GM13976 (cell line): ENCODE results near the gene IGFLR1.

Experiments
- DNase-seq: peaks from one replicate; pipeline ENCODE4 v3.0.0; 2012; ENCODE audit warnings: low spot score
- CTCF ChIP-seq: IDR thresholded peaks from 2 replicates; pipeline ENCODE4 v1.5.1; 2012; ENCODE audit warnings: borderline replicate concordance, mild to moderate bottlenecking; ENCODE audit not compliant: insufficient read depth; ENCODE audit errors: extremely low read depth, missing control alignments, control extremely low read depth
- in situ Hi-C: fragments of 300-500 bp; cut with MboI; formaldehyde crosslinking; loops from one replicate; pipeline ENCODE4 v1.12.0; 2022; ENCODE audit warnings: low sequenced_read_pairs, mixed read lengths, inconsistent platforms; ENCODE audit not compliant: unreplicated experiment

Gene IGFLR1

GRCh38 chr19:35755550-35756376, 13.5 kb upstream of the IGFLR1 start:
- DNase-seq = no peak
- no peak for TF ChIP-seq CTCF

GRCh38 chr19:35755131-35755549, 12.9 kb upstream of the IGFLR1 start:
- DNase-seq = no peak
- in situ Hi-C loops = no loop called here
- TF ChIP-seq CTCF = no peak

More at GRCh38 chr19:35755550-35756376, 13.5 kb upstream of the IGFLR1 start:
- in situ Hi-C loops = no loop called here

- DNase-seq = no peak
- in situ Hi-C loops = no loop called here
- TF ChIP-seq CTCF = no peak
Measured at GRCh38 chr19:35754370-35755130, 12.3 kb upstream of the IGFLR1 start.

- in situ Hi-C loops = no loop called here
- no peak for DNase-seq
- TF ChIP-seq CTCF = no peak
Measured at GRCh38 chr19:35753634-35754369, 11.6 kb upstream of the IGFLR1 start.

DNA sequence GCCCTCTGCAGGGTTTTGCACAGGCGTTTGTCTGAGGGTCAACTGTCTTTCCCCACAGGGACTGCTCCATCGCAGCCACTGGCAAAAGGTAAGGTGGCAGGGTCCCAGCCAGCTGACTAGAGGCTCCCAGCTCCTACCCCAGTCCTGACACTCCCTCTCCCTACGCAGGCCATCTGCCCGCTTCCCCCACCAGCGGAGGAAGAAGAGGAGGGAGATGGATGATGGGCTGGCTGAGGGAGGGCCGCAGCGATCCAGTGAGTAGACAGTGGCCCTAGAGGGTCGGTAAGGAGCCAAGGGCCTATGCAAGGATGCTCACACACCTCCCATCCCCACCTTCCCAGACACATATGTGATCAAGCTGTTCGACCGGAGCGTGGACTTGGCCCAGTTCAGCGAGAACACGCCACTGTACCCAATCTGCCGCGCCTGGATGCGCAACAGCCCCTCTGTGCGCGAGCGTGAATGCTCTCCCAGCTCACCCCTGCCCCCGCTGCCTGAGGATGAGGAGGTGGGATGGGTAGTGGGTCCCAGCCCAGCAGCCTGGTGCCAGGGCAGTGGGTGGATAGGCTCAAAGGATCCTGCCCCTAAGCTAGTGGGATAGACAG, 10.6 kb upstream of the IGFLR1 start:
- DNase-seq = no peak
- in situ Hi-C loops = no loop called here
- TF ChIP-seq CTCF = no peak

DNA sequence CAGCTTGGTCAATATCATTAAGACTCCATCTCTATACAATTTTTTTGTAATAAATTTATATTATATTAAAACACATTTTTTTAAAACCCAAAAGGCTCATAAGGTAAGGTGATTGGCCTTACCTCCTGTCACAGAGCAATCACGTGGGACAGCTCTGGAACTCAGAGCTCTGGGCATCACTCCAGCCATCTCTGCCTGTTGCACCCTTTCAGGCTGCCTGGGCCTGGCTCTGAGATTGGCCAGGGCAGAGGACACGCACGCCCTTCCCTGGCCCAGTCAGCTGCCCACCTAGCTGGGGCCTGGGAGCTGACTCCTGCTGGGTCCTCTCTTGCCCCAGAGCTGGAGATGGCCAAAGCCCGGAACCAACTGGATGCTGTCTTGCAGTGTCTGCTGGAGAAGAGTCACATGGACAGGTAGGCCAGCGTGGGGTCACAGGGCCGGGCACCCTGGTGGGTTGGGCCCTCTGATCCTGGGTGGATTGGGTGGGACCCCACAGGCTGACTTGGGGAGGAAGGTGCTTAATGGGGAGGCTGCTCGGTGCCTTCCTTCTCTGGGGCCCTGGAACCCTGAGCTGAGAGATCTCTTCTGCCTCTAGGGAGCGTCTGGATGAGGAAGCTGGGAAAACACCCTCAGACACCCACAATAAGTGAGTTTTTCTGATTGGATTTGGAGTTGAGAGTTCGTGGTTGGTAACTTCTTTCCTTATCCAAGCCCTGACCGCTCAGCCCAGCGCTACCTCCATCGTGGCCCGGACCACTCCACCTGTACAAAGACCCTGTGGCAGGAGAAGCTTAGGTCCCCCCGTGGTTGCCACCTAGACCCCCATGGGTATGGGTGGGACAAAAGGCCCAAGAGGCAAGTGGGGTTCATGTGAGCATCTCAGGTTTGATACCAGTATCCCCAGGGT, 9.8 kb upstream of the IGFLR1 start:
- in situ Hi-C loops = no loop called here
- no peak for DNase-seq
- no peak for TF ChIP-seq CTCF
